GM23338 (cell line): ENCODE measurements around the gene SAFB2.

ENCODE experiments used
- CREB1 ChIP-seq: fragments of 250-450 bp; sonication (Bioruptor Pico); IDR thresholded peaks from 2 replicates; pipeline ENCODE4 v1.5.0; 2020; ENCODE audit warnings: low read depth, mild to moderate bottlenecking, moderate library complexity
- EZH2 ChIP-seq: fragments of 200-600 bp; sonication (generic); IDR thresholded peaks from one replicate; pipeline ENCODE4 v1.8.0; 2017; ENCODE audit warnings: antibody characterized with exemption, mild to moderate bottlenecking, low read depth; ENCODE audit not compliant: unreplicated experiment
- EZH2phosphoT487 ChIP-seq: fragments of 200-600 bp; sonication (generic); IDR thresholded peaks from one replicate; pipeline ENCODE4 v1.8.1; 2018; ENCODE audit warnings: antibody characterized with exemption; ENCODE audit not compliant: unreplicated experiment
- POLR2AphosphoS5 ChIP-seq: IDR thresholded peaks from 2 replicates; pipeline ENCODE4 v1.6.1; 2016; ENCODE audit warnings: antibody characterized with exemption, low read depth
- TF ChIP-seq, protein P1 (sequence below), 2 experiments: fragments of 200-600 bp in 1 of 2; sonication (generic) in 1 of 2; conservative IDR thresholded peaks; 2 replicates each; pipeline versions ENCODE4 v1.5.1 to v1.6.1; 2016 to 2017; ENCODE audit warnings: antibody characterized with exemption in 2 of 2, low read depth in 2 of 2, mild to moderate bottlenecking in 2 of 2, moderate library complexity in 1 of 2
- TF ChIP-seq, protein P2 (sequence below): IDR thresholded peaks from one replicate; pipeline ENCODE4 v1.6.1; 2018; ENCODE audit warnings: antibody characterized with exemption; ENCODE audit not compliant: unreplicated experiment

DNA sequence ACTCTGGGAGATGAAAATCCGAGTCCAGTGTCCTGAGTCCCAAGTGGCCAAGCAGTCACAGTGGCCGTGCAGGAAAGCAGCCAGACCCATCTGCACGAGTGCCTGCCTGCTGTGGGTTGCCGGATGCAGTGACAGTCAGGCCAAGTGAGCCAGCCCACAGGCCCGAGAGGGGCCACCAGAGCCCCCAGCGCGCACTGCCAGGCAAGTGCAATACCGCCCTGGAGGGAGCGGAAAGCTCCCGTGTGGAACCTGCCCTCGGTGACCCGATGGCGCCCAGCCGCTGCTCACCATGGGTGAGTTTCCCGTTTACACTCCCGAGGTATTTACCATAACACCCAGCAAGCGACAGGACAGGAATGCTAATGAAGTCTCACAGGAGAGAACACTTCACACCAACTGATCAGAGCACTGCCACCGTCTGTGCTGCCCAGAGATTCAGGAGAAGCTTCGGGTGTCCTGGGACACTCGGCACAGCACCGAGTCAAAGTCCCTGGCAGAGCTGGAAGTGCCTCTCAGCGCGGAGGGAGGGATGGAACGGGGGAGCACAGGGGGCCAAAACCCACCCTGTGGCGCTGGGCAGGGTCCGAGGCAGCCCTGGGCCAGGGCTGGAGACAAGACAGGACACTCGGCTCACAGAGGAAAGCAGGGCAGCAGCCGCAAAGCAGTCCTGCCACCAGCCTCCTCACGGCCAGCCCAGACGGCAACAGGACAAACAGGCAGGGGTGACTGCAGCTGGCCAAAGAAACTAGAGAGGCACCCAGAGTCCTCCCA, 33.5 kb downstream of the SAFB2 start:
- TF ChIP-seq, protein P1, sequence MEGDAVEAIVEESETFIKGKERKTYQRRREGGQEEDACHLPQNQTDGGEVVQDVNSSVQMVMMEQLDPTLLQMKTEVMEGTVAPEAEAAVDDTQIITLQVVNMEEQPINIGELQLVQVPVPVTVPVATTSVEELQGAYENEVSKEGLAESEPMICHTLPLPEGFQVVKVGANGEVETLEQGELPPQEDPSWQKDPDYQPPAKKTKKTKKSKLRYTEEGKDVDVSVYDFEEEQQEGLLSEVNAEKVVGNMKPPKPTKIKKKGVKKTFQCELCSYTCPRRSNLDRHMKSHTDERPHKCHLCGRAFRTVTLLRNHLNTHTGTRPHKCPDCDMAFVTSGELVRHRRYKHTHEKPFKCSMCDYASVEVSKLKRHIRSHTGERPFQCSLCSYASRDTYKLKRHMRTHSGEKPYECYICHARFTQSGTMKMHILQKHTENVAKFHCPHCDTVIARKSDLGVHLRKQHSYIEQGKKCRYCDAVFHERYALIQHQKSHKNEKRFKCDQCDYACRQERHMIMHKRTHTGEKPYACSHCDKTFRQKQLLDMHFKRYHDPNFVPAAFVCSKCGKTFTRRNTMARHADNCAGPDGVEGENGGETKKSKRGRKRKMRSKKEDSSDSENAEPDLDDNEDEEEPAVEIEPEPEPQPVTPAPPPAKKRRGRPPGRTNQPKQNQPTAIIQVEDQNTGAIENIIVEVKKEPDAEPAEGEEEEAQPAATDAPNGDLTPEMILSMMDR (conservative IDR thresholded peaks at IDR 0.05; ENCODE audit: low read depth in 2 of 2) = no peak
- TF ChIP-seq EZH2 = no peak
- no peak for TF ChIP-seq POLR2AphosphoS5
- no peak for TF ChIP-seq EZH2phosphoT487
- TF ChIP-seq CREB1 = no peak
- TF ChIP-seq, protein P2, sequence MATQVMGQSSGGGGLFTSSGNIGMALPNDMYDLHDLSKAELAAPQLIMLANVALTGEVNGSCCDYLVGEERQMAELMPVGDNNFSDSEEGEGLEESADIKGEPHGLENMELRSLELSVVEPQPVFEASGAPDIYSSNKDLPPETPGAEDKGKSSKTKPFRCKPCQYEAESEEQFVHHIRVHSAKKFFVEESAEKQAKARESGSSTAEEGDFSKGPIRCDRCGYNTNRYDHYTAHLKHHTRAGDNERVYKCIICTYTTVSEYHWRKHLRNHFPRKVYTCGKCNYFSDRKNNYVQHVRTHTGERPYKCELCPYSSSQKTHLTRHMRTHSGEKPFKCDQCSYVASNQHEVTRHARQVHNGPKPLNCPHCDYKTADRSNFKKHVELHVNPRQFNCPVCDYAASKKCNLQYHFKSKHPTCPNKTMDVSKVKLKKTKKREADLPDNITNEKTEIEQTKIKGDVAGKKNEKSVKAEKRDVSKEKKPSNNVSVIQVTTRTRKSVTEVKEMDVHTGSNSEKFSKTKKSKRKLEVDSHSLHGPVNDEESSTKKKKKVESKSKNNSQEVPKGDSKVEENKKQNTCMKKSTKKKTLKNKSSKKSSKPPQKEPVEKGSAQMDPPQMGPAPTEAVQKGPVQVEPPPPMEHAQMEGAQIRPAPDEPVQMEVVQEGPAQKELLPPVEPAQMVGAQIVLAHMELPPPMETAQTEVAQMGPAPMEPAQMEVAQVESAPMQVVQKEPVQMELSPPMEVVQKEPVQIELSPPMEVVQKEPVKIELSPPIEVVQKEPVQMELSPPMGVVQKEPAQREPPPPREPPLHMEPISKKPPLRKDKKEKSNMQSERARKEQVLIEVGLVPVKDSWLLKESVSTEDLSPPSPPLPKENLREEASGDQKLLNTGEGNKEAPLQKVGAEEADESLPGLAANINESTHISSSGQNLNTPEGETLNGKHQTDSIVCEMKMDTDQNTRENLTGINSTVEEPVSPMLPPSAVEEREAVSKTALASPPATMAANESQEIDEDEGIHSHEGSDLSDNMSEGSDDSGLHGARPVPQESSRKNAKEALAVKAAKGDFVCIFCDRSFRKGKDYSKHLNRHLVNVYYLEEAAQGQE = no peak
